Measurements from ENCODE around the gene PNCK. TPM values are rescaled to one million over a fixed set of nuclear protein-coding genes. Genes with fewer than 3 reads are reported as not detected.

The PNCK gene
- total and polyA plus RNA-seq, 2 of the 13 experiments (the other 11 are each of a cell fraction or from before 2014, with no cell fraction given), result 33.1 TPM; not detected in 1

- TF ChIP-seq, protein P1, sequence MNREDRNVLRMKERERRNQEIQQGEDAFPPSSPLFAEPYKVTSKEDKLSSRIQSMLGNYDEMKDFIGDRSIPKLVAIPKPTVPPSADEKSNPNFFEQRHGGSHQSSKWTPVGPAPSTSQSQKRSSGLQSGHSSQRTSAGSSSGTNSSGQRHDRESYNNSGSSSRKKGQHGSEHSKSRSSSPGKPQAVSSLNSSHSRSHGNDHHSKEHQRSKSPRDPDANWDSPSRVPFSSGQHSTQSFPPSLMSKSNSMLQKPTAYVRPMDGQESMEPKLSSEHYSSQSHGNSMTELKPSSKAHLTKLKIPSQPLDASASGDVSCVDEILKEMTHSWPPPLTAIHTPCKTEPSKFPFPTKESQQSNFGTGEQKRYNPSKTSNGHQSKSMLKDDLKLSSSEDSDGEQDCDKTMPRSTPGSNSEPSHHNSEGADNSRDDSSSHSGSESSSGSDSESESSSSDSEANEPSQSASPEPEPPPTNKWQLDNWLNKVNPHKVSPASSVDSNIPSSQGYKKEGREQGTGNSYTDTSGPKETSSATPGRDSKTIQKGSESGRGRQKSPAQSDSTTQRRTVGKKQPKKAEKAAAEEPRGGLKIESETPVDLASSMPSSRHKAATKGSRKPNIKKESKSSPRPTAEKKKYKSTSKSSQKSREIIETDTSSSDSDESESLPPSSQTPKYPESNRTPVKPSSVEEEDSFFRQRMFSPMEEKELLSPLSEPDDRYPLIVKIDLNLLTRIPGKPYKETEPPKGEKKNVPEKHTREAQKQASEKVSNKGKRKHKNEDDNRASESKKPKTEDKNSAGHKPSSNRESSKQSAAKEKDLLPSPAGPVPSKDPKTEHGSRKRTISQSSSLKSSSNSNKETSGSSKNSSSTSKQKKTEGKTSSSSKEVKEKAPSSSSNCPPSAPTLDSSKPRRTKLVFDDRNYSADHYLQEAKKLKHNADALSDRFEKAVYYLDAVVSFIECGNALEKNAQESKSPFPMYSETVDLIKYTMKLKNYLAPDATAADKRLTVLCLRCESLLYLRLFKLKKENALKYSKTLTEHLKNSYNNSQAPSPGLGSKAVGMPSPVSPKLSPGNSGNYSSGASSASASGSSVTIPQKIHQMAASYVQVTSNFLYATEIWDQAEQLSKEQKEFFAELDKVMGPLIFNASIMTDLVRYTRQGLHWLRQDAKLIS (CRISPR knock-in tag; IDR thresholded peaks at IDR 0.05), result peak; percentile 85
- no peak for TF ChIP-seq KMT2B (CRISPR knock-in tag; IDR thresholded peaks at IDR 0.05)
- no peak for TF ChIP-seq HNF1A (IDR thresholded peaks at IDR 0.05; ENCODE audit: low read depth)
- TF ChIP-seq HNF1A (CRISPR knock-in tag; IDR thresholded peaks at IDR 0.05; ENCODE audit: borderline replicate concordance), result peak; percentile 37; the same call in 1 of the 2 replicates
Measured at GRCh38 chrX:153625271-153626024, 48.2 kb downstream of the PNCK start (continued).

All from HepG2 (cell line).